Brain microvascular endothelial cell (primary cell): ENCODE measurements around the gene SLC9A7.

ENCODE experiments used
- DNase-seq: peaks from one replicate; pipeline ENCODE4 v3.0.0-alpha.2; 2020
- H3K27ac ChIP-seq: fragments of 250-450 bp; sonication (Bioruptor Pico); 2 replicates; pipeline ENCODE4 v1.5.1; 2020; ENCODE audit warnings: mild to moderate bottlenecking, moderate library complexity
- H3K27me3 ChIP-seq: fragments of 250-450 bp; sonication (Bioruptor Pico); replicated peaks from 2 replicates; pipeline ENCODE4 v1.5.1; 2020; ENCODE audit warnings: mild to moderate bottlenecking
- H3K36me3 ChIP-seq: fragments of 250-450 bp; sonication (Bioruptor Pico); replicated peaks from 2 replicates; pipeline ENCODE4 v1.5.1; 2020; ENCODE audit warnings: mild to moderate bottlenecking
- H3K4me3 ChIP-seq: 2 replicates; pipeline ENCODE4 v1.5.1; 2011; ENCODE audit warnings: low read depth, mild to moderate bottlenecking, control low read depth, low read length, moderate library complexity
- CTCF ChIP-seq: IDR thresholded peaks from 2 replicates; pipeline ENCODE4 v1.5.1; 2011; ENCODE audit warnings: low read depth, mild to moderate bottlenecking, moderate library complexity, low read length, control low read depth, inconsistent platforms; ENCODE audit errors: missing control alignments
- in situ Hi-C: cut with HindIII; loops from 2 replicates; pipeline ENCODE4 v1.10.0; 2017; ENCODE audit warnings: low sequenced_read_pairs, low pct_ligation_motif_present

The SLC9A7 gene

GRCh38 chrX:46770817-46771163, 11.9 kb upstream of the SLC9A7 start:
- Histone ChIP-seq H3K27ac (peak overlapping the region; percentile 93), H3K36me3 (no peaks in the 10 kb centered on the region), H3K27me3 (no peaks in the 10 kb centered on the region), H3K4me3 (no peak overlapping the region)
- in situ Hi-C loops, result no loop called here
- peak; percentile 82 for DNase-seq
- TF ChIP-seq CTCF, result no peak

- H3K27ac ChIP-seq, result peak overlapping the region; percentile 93
- no peaks in the 10 kb centered on the region for H3K36me3 ChIP-seq
- DNase-seq, result peak; percentile 74
- in situ Hi-C loops, result no loop called here
- H3K4me3 ChIP-seq, result peak overlapping the region; percentile 23
- TF ChIP-seq CTCF, result no peak
- H3K27me3 ChIP-seq, result no peaks in the 10 kb centered on the region
Measured at GRCh38 chrX:46770000-46770816, 11.3 kb upstream of the SLC9A7 start.

GRCh38 chrX:46762963-46763362, 4.0 kb upstream of the SLC9A7 start:
- Histone ChIP-seq H3K4me3 (no peak overlapping the region), H3K27ac (no peak overlapping the region), H3K27me3 (no peaks in the 10 kb centered on the region), H3K36me3 (no peaks in the 10 kb centered on the region)
- in situ Hi-C loops, result no loop called here
- no peak for TF ChIP-seq CTCF
- no peak for DNase-seq

GRCh38 chrX:46759645-46759974, 692 bp upstream of the SLC9A7 start:
- in situ Hi-C loops, result no loop called here
- peak; percentile 31 for DNase-seq
- Histone ChIP-seq H3K27me3 (no peaks in the 10 kb centered on the region), H3K36me3 (no peaks in the 10 kb centered on the region), H3K4me3 (peak overlapping the region; percentile 68), H3K27ac (no peak overlapping the region)
- TF ChIP-seq CTCF, result no peak

- peak overlapping the region; percentile 15 for H3K27ac ChIP-seq
- H3K36me3 ChIP-seq, result no peaks in the 10 kb centered on the region
- H3K27me3 ChIP-seq, result no peaks in the 10 kb centered on the region
- in situ Hi-C loops, result no loop called here
- H3K4me3 ChIP-seq, result peak overlapping the region; percentile 68
- no peak for DNase-seq
- no peak for TF ChIP-seq CTCF
Measured at GRCh38 chrX:46758163-46758955, 559 bp downstream of the SLC9A7 start.
